Stimulated activated CD8-positive, alpha-beta memory T cell treated with anti-CD3 and anti-CD28 coated beads, Interleukin-12 subunit alpha, Interleukin-12 subunit beta, amount 100 ng/mL, for 4 hours (primary cell): ENCODE results near the gene FBXO15.

Source experiments
- DNase-seq: peaks from one replicate; pipeline ENCODE4 v3.0.0-alpha.2; 2020; ENCODE audit warnings: low read depth

Gene FBXO15

DNA sequence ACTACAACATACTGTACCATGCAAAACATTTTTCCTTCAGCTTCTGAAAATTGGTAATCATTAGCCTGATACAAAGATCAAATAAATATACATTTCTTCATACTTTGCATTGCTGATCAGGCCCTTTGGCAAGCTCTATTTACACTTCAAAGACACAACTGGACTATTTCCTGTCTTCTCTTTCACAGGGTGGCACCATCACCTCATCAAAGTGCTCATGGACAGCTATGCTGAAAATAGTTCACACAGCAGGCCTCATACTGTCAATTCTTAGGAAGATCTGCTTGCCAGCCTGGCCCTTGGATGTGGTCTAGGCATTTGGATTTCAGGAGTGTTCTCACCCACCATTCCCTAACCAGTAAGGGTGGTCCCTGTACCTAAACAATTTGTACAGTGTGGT, 33.9 kb downstream of the FBXO15 start:
- no peak for DNase-seq

DNA sequence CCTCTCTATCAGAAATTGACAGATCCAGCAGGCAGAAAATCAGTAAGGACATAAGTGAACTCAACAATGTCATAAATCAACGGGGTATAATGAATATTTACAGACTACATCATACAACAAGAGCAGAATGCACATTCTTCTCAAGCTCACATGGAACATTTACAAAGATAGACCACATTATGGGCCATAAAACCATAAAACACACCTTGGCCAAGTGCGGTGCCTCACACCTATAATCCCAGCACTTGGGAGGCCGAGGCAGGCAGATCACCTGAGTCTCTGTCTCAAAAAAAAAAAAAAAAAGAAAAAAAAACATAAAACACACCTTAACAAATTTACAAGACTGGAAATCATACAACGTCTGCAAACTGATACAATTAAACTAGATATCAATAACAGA, 36.7 kb downstream of the FBXO15 start:
- DNase-seq = no peak

DNA sequence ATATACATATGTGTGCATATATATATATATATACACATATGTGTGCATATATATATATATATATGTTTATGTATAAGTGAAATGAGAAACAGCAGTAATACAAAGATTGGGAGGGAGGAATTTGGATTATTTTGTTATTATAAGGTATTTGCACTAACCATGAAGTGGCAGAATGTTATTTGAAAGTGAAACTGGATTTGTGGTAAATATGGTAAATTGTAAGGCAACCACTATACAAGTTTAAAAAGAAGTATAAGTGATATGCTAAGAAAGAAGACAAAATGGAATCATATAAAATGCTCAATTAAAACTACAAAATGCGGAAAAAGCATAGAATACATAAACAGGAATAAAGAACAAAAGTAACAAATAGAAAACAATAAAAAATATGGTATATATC, 37.5 kb downstream of the FBXO15 start:
- no peak for DNase-seq

DNA sequence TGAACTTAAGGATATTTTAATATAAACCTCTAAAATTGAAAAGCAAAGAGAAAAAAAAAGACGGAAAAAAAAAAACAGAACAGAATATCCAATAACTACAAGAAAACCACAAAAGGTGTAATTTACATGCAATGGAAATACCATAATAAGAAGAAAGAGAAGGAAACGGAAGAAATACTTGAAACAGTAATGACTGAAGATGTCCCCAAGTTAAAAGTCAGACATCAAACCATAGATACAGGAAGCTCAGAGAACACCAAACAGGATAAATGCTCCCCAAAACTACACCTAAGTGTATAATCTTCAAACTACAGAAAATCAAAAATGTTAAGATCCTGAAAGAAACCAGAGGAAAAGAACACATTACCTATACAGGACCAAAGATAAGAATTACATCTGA, 39.2 kb downstream of the FBXO15 start:
- DNase-seq = no peak

DNA sequence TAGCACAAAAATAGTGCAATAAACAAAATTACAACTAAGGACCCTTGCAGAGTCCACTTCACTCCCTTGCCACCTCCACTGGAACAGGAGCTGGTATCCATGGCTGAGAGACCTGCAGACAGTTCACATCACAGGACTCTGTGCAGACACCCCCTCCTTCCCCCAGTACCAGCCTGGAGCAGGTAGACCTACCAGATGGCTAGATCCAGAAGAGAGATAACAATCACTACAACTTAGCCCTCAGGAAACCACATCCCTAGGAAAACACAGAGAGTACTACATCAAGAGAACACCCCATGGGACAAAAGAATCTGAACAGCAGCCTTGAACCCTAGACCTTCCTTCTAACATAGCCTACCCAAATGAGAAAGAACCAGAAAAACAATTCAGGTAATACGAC, 49.8 kb downstream of the FBXO15 start:
- DNase-seq = no peak

DNA sequence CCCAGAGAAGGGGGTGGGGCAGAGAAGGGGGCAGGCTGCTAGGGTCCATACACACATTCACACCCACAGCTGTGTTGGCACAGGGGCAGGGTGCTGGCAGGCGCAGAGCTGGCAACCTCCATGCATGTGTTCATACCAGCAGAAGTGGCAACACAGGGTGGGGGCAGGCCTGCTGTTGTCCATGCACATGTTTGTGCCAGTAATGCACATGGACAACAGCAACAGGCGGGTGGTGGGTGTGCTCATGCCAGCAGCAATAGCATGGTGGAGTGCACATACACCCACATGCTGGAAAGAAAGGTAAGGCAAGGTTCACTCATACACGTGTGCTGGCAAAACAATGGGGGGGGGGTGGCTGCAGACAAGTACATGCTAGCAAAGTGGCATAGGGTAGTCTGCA, 54.7 kb downstream of the FBXO15 start:
- no peak for DNase-seq

DNA sequence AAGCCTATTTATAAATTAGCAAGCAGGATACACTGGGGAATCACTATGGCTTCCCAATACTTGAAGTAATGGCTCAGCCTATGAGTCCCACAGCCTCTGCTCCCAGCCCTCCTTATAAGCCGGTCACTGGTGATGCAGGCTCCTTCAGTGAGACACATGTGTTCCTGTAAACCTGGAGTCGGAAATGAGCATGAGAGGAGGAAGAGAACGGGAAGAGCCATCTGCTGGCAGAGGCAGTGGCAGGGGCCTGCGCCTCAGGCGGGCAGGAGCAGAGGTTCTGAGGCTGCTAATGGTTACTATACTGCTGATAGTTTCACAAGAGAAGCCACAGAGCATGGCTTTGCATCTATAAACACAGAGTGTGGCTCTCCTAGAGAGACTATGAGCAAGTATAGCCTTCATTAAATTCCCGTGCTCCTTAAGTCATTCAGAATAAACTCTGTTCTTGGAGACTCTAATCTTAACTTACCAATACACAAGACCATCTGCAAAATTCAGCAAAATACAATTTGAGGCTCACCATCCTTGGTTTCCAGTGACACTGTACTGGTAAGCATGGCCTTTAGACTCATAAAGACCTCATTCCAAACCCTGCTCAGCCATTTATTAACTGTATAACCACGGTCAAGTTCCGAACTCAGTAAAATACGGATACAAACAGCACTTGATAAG, 63.3 kb downstream of the FBXO15 start:
- DNase-seq = no peak

DNA sequence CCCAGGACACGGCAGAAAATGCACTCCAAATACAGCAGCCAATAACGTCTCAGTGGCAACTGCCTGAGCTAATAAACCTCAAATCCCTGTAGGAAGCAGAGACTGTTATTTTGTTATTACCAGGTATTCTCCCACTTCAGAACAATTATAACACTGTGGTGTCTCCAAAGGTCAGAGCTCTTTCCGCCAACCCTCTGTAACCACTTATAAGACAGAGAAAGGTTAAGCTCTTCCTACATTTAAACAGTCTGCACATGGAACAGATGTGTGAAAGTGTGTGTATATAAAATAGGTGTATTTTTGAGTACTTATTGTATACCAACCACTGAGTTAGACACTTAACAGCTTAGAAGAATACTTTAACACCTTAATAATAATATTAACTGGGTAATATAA, 64.1 kb downstream of the FBXO15 start:
- DNase-seq = no peak

DNA sequence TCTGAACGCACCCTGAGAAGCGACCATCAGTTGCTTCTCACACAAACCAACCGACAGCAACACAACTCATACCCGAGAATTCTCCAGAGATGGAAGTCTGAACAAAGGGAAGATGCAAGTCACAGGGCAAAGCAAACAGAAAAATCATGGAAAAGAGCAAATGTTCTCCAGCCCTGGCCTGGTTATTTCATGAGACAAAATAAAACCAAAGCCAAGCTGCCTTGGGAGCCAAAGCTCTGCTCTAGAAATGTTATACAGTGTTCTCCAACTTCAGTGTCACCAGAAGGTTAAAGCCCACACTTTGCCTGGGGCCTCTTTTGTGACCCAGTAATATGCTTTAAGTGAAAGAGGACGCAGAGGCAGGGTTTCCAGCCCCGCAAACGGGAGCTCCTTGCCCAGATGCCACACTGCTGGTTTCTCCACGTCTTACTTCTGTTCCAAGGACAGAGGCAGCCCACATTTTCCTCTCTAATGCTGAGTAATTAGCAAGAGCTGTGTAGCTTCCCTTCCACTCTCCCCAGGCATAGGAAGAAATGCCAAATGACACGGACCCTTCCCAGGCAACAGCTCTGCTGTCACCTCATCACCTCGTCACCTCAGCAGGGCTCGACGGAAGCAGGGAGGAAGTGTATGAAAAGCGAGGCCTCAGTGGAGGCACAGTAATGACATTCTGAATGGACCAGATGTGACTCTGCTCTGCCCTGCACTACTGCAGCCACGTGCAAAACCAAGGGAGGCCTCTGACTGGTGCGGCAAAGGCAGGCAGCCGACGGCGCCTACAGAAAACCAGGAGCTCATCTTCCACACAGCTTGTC, 64.7 kb downstream of the FBXO15 start:
- DNase-seq = no peak

DNA sequence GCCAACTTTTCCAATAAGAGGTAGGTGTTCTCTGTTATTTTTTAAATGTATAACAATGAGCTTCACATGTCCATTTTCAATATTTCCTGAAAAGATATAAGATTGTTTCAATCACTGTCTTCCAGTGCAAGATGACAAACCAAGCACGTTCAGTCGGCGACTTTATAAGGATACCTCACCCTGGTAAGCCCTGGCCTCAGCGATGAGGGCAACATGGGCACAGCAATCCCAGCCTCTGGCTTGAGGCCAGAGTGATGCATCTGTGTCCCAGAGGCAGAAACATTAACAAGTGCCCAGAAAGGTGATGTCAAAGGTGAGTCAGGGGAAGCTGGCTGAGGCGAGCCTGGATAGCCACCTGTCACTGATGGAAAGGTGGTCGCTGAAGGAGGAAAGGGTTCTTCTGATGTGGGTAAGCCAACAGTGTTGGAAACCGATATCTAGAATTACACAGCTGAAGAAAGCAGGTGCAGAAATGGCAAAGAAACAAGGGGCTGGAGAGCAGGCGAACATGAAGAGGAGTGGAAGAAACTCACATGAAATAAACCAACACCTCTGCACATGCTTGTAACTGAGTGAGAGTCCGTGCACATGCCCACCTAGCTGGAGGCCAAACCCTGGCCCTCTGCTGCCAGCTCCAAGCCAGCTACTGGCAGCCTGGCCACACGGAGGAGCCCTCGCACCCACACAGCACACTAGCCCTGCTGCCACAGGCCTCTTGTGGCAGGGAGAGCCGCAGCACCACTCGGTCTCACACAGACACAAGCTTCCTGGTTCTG, 65.5 kb downstream of the FBXO15 start:
- DNase-seq = peak; percentile 6

DNA sequence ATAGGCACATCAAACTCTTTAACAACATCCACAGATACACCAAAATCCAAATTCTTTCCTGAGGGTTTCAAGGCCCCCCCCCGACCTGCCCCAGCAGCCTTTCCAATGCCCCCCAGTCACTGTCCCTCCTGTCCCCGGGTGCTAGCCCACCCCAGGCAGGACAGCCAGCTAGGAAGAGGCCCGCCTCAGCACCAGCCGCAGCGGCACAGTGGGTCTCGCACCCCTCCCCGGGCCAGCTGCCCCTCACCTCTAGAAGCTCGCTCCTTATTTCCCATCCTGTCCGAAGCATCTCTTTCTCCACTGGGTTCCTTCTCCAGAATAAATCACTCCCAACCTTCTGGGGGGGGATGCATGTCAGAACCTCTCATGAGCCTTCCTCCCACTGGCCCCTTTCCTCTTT, 69.4 kb downstream of the FBXO15 start:
- DNase-seq = no peak

DNA sequence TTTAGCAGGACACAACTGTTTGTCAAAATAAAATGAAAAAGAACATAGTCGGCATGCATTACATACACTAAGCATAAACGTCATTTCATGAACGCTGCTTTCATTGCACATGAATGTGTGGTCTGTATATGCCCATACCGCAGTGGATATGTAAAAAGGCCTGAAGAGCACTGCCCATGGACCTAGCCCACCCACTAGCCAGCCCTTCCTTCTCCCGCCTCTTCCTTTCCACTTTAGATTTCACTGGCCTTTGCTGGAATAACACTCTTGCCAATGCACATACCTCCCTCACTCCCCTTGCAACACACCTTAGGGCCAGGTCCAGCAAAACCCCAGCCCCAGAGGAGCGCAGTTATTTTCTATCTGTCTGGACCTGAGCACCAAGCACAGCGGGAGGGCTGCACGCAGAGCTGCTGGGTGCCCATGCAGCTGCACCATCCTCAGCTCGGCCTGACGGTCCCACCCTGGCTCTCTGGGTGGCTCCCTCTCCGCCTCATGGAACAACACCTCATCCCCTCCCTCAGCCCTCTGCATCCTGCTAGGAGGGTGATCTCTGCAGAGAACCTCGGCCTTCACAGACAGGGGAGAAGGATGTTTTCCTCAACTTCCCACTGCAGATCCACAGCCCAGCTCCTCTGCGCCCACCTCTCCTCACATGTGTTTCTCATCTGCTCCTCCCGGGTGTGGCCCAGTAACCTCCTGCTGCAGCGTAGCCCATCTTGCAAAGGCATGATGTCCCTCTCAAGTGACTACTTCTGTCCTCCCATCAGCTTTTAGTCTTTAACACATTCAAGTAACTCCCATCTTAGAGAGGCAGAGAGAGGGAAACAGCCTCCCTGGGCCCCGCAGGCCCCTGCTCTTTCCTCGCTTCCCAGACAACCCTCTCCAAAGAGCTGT, 72.7 kb downstream of the FBXO15 start:
- DNase-seq = no peak

DNA sequence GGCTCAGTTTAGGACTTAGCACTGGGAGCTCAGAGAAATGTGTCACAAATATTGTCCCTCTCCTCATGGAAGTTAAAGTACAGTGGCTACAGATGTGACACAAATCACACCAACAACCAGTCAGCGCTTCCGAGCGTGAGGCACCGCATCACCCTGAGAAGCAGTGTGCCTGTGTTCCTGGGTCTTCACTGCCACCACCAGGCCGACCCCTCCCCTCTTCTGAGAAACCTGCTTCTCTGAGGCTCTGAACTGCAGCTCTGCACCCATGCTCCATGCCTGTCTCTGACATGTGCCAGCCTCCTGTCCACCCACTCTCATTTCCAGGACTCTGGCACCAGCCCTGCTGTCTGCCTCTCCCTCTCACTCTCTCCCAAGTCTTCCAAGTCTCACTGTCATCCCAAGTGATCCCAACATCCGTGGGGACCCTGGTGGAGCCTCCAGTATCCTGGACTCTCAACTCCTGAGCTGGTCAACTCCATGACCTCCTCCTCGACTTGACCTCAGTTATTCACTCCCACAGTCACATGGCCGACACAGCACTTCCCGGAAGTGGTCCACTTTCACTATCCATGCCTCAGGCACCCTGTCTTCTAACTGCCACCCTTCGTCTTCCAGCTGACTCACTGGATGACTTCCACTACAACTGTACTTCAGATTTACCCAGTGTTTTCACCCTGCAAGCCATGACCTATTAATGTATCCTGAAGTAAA, 73.5 kb downstream of the FBXO15 start:
- DNase-seq = no peak

DNA sequence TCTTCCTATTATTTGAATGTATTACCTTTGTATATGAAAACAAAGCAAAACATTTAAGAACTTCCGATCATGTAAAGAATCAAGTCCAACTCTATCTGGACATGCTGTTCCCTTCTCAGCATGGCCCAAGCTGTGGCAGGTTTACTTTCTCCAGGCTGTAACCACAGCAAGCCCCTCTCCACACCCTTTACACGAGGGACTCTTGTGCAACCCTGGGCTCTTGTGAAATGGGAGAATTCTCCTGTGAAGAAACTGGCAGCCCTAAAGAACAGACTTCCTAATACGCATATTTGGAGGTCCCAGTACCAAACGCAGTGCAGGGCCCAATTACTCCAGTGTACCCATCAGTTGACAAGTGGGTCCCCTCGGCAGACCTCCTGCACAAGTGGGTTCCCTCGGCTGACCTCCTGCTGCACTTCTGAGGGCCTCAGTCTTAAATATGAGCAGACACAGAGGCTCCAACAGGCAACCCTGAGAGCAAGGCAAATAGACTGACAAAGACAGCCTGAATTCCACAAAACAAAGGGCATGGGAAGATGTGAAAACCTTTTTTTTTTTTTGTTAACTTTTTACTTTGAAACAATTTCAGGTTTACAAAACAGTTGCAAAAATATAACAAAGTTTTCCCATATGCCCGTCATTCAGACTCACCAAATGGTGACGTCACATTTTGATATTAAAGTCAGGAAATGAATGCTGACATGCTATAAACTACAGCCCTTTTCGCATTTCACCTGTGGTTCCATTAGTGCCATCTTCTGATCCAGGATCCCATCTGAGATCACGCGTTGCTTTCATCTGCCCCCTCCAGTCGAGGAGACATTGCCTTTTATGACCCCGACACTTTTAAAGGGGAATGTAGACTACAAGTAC, 78.2 kb downstream of the FBXO15 start:
- no peak for DNase-seq

DNA sequence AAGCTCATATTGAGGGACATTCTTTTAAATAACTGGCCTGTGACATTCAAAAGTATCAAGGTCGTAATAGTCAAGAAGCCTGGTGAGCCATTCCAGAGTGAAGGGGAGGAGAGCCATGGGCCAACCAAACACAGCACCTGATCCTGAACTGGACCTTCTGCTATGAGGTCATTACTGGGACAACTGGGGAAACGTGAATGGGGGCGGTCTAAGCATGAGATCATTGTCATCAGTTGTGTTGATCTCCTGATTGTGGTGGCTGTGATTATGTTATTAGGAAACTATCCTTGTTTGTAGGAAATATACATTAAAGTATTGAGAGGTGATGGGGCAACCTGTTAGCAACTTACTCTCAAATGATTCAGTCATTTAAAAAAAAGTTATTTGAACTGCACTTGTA, 79.3 kb downstream of the FBXO15 start:
- DNase-seq = no peak

DNA sequence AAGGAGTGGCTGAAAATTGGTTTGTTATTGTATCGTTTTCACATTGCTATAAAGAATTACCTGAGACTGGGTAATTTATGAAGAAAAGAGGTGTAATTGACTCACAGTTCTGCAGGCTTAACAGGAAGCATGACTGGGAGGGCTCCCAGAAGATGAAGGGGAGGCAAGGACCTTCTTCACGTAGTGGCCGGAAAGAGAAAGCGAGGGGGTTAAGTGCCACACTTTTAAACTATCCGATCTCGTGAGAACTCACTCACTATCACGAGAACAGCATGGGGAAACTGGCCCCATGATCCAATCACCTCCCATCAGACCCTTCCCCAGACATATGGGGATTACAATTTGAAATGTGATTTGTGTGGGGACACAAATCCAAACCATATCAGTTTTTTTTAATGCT, 81.6 kb downstream of the FBXO15 start:
- DNase-seq = no peak

DNA sequence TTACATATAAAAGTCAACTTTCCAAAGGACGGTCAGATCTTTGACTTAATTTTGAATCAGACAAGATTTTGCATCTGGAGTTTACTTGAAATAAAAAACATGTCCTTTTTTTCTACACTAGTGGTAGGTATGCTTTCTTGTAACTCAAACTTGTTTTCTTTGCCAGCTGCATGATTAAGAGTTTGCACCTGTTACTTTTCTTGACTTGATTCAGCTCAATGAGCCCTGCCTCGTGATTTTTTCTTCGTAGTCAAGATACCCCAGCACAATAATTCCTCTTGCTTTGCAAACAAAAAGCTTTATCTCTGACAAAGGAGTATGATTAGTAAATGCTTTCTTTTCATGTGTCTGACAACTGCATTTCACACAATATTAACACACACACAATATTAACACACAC, 82.3 kb downstream of the FBXO15 start:
- no peak for DNase-seq

DNA sequence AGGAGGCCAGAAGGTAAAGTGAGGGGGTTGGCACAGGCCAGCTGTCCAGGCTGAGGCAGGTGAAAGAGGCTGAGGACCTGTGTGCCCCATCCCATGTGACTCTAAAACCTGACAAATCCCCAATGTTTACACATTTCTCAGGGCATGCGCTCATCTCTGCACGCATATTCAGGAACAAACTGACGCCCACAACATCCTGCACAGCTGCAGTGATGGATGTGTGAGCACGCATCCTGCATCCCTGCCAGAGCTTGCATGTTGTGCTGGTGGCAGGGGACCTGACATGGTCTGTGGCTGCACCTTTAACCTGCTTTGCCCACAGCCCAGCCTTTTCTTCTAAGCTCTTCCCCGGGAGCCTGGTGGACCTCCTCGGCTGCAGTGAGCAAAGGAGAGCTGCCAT, 83.1 kb downstream of the FBXO15 start:
- DNase-seq = no peak

DNA sequence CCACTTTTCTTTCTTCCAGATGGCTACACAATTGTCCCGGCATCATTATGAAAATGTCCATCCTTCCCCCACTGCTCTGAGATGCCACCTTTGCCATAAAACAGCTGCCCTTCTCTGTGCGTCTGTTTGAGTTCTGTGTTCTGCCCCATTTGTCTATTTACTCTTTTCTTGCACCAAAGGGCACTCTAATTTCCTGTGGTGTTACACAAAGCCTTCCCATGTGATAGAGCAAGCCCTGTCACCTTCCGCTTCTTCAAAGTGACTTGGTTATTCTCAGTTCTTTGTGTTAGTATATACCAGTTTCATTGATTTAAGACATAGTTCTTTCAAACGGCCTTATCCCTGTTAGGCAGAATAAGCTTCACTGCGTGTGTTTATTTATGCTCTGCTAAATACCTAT, 84.1 kb downstream of the FBXO15 start:
- DNase-seq = no peak

DNA sequence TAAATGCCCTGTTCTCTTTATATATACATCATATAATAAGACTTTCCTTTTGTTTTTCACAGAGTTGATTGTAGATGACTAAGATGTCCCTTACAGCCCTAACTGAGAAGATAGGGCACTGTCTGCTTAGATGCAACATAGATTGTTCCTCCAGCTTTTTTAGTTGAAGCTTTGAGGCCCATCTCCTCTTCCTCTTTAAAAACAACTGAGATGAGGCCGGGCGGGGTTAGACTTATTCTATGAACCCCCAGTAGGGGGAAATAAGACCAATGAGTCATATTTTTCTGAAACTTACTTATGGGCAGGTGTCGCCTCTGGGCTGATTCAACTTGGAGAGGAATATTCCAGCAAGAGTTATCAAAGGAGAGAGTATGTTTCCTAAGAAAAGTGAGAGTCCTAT, 84.6 kb downstream of the FBXO15 start:
- DNase-seq = no peak
